ENCODE results near the gene GOLGA8J.
"Not testable (repeated sequence)": the region's sequence is repeated elsewhere in the genome, so short reads cannot be mapped to it uniquely, and the experiment has no call there.

The GOLGA8J gene

GRCh38 chr15:30082655-30083054, at the start of gene GOLGA8J:
TSS of gene GOLGA8J (plus strand) at chr15:30082955. CDS start at chr15:30083053, 98 bp downstream.
- not testable (repeated sequence) for DNase-seq (ENCODE audit: low read depth in 2 of 2)

- no peak for DNase-seq (ENCODE audit: low read depth in 2 of 2)
Observed at GRCh38 chr15:30033211-30033610, 49.5 kb upstream of the GOLGA8J start.

GRCh38 chr15:30033763-30034162, 49.0 kb upstream of the GOLGA8J start:
- DNase-seq (ENCODE audit: low read depth in 2 of 2): no peak

- DNase-seq (ENCODE audit: low read depth in 2 of 2): no peak
Observed at GRCh38 chr15:30036036-30036703, 46.6 kb upstream of the GOLGA8J start.

GRCh38 chr15:30038667-30039523, 43.9 kb upstream of the GOLGA8J start:
- DNase-seq (ENCODE audit: low read depth in 2 of 2): no peak

- no peak for DNase-seq (ENCODE audit: low read depth in 2 of 2)
Observed at GRCh38 chr15:30041868-30042267, 40.9 kb upstream of the GOLGA8J start.

- no peak for DNase-seq (ENCODE audit: low read depth in 2 of 2)
Observed at GRCh38 chr15:30042556-30042955, 40.2 kb upstream of the GOLGA8J start.

GRCh38 chr15:30043211-30043655, 39.5 kb upstream of the GOLGA8J start:
- DNase-seq (ENCODE audit: low read depth in 2 of 2): no peak

- no peak for DNase-seq (ENCODE audit: low read depth in 2 of 2)
Observed at GRCh38 chr15:30044377-30044776, 38.4 kb upstream of the GOLGA8J start.

GRCh38 chr15:30044826-30045225, 37.9 kb upstream of the GOLGA8J start:
- not testable (repeated sequence) for DNase-seq (ENCODE audit: low read depth in 2 of 2)

- DNase-seq (ENCODE audit: low read depth in 2 of 2): not testable (repeated sequence)
Observed at GRCh38 chr15:30045248-30046041, 37.3 kb upstream of the GOLGA8J start.

- no peak for DNase-seq (ENCODE audit: low read depth in 2 of 2)
Observed at GRCh38 chr15:30046430-30046829, 36.3 kb upstream of the GOLGA8J start.

GRCh38 chr15:30055604-30056003, 27.2 kb upstream of the GOLGA8J start:
- no peak for DNase-seq (ENCODE audit: low read depth in 2 of 2)

GRCh38 chr15:30056166-30056565, 26.6 kb upstream of the GOLGA8J start:
- no peak for DNase-seq (ENCODE audit: low read depth in 2 of 2)

- no peak for DNase-seq (ENCODE audit: low read depth in 2 of 2)
Observed at GRCh38 chr15:30059771-30060170, 23.0 kb upstream of the GOLGA8J start.

- no peak for DNase-seq (ENCODE audit: low read depth in 2 of 2)
Observed at GRCh38 chr15:30062881-30063280, 19.9 kb upstream of the GOLGA8J start.

GRCh38 chr15:30063835-30064546, 18.8 kb upstream of the GOLGA8J start:
- DNase-seq (ENCODE audit: low read depth in 2 of 2): no peak

GRCh38 chr15:30065025-30065801, 17.5 kb upstream of the GOLGA8J start:
- DNase-seq (ENCODE audit: low read depth in 2 of 2): no peak

- DNase-seq (ENCODE audit: low read depth in 2 of 2): no peak
Observed at GRCh38 chr15:30068326-30068725, 14.4 kb upstream of the GOLGA8J start.

GRCh38 chr15:30072630-30073029, 10.1 kb upstream of the GOLGA8J start:
- DNase-seq (ENCODE audit: low read depth in 2 of 2): no peak

- DNase-seq (ENCODE audit: low read depth in 2 of 2): no peak
Observed at GRCh38 chr15:30073915-30074314, 8.8 kb upstream of the GOLGA8J start.
